Measurements from ENCODE around the gene DDX1. TPM values are rescaled to one million over a fixed set of nuclear protein-coding genes. Genes with fewer than 3 reads are reported as not detected.

The DDX1 gene
- total and polyA plus RNA-seq, 2 of the 4 experiments (the other 2 are of a cell fraction): 73.6 to 74.9 TPM

GRCh38 chr2:15594291-15595256, 2.9 kb downstream of the DDX1 start (continued):
- TF ChIP-seq USF2 (IDR thresholded peaks at IDR 0.05; ENCODE audit: low read depth, low read length) (no peak), RFX5 (IDR thresholded peaks at IDR 0.05; ENCODE audit: low read depth, low read length) (no peak)

GRCh38 chr2:15595342-15595905, 3.8 kb downstream of the DDX1 start:
- H2BK120ac ChIP-seq (ENCODE audit: low read depth, low read length): no peak overlapping the region
- no peaks in the 10 kb centered on the region for H3K27me3 ChIP-seq (ENCODE audit: control insufficient read depth, insufficient read depth, low read length)
- no TSS peak for BruUV-seq (replicated peaks)
- no peak overlapping the region for H3K9ac ChIP-seq (ENCODE audit: low read depth, low read length)
- no peak overlapping the region for H3K4me3 ChIP-seq (ENCODE audit: insufficient read depth, low read depth, low read length)
- ChIA-PET POLR2A (ENCODE audit: unreplicated experiment) (interaction anchor here (0.6 kb wide), 1 partner anchor 18 kb away, joined by 4 read pairs; no protein-coding TSS in a partner anchor), CTCF (no interaction called here)
- no peak overlapping the region for H2AFZ ChIP-seq (replicated peaks; ENCODE audit: low read length, poor library complexity)
- no peak overlapping the region for H4K5ac ChIP-seq (ENCODE audit: low read depth, low read length)
- H3K36me3 ChIP-seq (ENCODE audit: control insufficient read depth, insufficient read depth, low read length): peaks cover 20% of the 10 kb centered on the region
- no peak overlapping the region for H3K4ac ChIP-seq (ENCODE audit: low read depth, low read length)
- 100% methylated on average over 1 of the region's 6 CpGs; no CpG with 5 or more reads in 1 of the 2 experiments for WGBS, 2 experiments (ENCODE audit: extremely low coverage in 2 of 2, insufficient read length in 1 of 2)
- H4K8ac ChIP-seq (ENCODE audit: low read depth in 2 of 2, low read length in 2 of 2): no peak overlapping the region
- no peak overlapping the region for H3K56ac ChIP-seq (ENCODE audit: extremely low read depth, insufficient read depth, low read length)
- H2BK15ac ChIP-seq (ENCODE audit: low read depth, low read length): no peak overlapping the region
- dilution Hi-C loops (cut with HindIII; ENCODE audit: low sequenced_read_pairs, unreplicated experiment): no loop called here
- no peak overlapping the region for H3K23ac ChIP-seq (ENCODE audit: low read depth, low read length)
- no peak overlapping the region for H3K18ac ChIP-seq (ENCODE audit: low read depth, low read length)
- H3K14ac ChIP-seq (replicated peaks; ENCODE audit: low read depth, low read length): no peak overlapping the region
- peaks cover 14 to 28% of the 10 kb centered on the region in 2 experiments for H3K79me1 ChIP-seq (ENCODE audit: low read depth in 1 of 2, low read length in 2 of 2)
- TF ChIP-seq RFX5 (IDR thresholded peaks at IDR 0.05; ENCODE audit: low read depth, low read length) (no peak), MAZ (IDR thresholded peaks at IDR 0.05; ENCODE audit: borderline replicate concordance, low read depth, low read length) (no peak)
- no peak overlapping the region for H2BK20ac ChIP-seq (ENCODE audit: low read depth, low read length)
- H3K9me3 ChIP-seq (ENCODE audit: control insufficient read depth, insufficient read depth, low read length): no peaks in the 10 kb centered on the region
- intact Hi-C loops (cut with micrococcal nuclease): no loop called here
- ATAC-seq (ENCODE audit: low read depth) (no peak), DNase-seq (no peak)
- peaks cover 5% of the 10 kb centered on the region; the same call in 1 of the 2 replicates for H3K9me1 ChIP-seq (ENCODE audit: insufficient read depth, low read length)
- in situ Hi-C loops (cut with MboI; ENCODE audit: low sequenced_read_pairs): loop anchor here (25.0 kb wide), 2 partner anchors 558 to 1083 kb away; no protein-coding TSS in a partner anchor
- H3K27ac ChIP-seq (ENCODE audit: insufficient read depth, low read length): no peak overlapping the region
- no peak overlapping the region for H2AK9ac ChIP-seq (replicated peaks; ENCODE audit: low read depth, low read length, poor library complexity)
- no peaks in the 10 kb centered on the region for H3K4me1 ChIP-seq (ENCODE audit: control insufficient read depth, insufficient read depth, low read length)
- H2AK5ac ChIP-seq (ENCODE audit: low read depth, low read length): no peak overlapping the region
- no peak overlapping the region for H2BK5ac ChIP-seq (ENCODE audit: low read depth, low read length, poor library complexity, severe bottlenecking)
- H3K4me2 ChIP-seq (ENCODE audit: low read depth, low read length): no peak overlapping the region
- no peak overlapping the region for H4K91ac ChIP-seq (ENCODE audit: insufficient read depth, low read depth, low read length)
- H4K20me1 ChIP-seq (ENCODE audit: insufficient read depth, low read length): peaks cover 15% of the 10 kb centered on the region; the same call in 1 of the 2 replicates

Data from IMR-90 (cell line).